22Rv1 (cell line): ENCODE measurements around the gene TPRKB.

ENCODE experiments used
- ZFX ChIP-seq: fragments of 450-650 bp; IDR thresholded peaks from 2 replicates; pipeline ENCODE4 v1.6.1; 2017; ENCODE audit warnings: antibody characterized with exemption, borderline replicate concordance
- TF ChIP-seq, protein P1 (sequence below): fragments of 450-650 bp; IDR thresholded peaks from 2 replicates; pipeline ENCODE4 v1.5.1; 2017; ENCODE audit warnings: mild to moderate bottlenecking

DNA sequence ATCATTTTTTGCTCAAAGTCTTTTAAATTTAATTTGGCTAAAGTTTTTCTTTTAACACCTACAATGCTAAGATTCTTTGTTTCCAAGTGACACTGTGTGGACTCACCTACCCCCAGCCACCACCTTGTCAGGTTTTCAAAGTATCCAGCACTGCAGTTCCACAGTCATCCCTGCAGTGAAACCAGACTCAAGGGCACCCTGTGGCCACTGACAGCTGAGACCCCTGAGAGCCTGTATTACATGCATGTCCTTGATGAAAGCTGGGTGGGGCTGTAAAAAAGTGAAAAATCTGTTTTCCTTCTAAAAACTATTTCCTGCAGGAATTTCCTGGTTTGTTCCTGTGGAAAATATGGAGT is 19.9 kb downstream of the TPRKB start:
- TF ChIP-seq, protein P1, sequence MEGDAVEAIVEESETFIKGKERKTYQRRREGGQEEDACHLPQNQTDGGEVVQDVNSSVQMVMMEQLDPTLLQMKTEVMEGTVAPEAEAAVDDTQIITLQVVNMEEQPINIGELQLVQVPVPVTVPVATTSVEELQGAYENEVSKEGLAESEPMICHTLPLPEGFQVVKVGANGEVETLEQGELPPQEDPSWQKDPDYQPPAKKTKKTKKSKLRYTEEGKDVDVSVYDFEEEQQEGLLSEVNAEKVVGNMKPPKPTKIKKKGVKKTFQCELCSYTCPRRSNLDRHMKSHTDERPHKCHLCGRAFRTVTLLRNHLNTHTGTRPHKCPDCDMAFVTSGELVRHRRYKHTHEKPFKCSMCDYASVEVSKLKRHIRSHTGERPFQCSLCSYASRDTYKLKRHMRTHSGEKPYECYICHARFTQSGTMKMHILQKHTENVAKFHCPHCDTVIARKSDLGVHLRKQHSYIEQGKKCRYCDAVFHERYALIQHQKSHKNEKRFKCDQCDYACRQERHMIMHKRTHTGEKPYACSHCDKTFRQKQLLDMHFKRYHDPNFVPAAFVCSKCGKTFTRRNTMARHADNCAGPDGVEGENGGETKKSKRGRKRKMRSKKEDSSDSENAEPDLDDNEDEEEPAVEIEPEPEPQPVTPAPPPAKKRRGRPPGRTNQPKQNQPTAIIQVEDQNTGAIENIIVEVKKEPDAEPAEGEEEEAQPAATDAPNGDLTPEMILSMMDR = no peak
- no peak for TF ChIP-seq ZFX
